Activated effector memory CD4-positive, alpha-beta T cell treated with anti-CD3 and anti-CD28 coated beads, Interleukin-2, amount 50 U/mL, for 16 hours (primary cell): ENCODE results near the gene FADD.

Experiments
- DNase-seq: peaks from one replicate; pipeline ENCODE4 v3.0.0-alpha.2; 2020

The FADD gene

GRCh38 chr11:70241709-70242108 is 38.6 kb downstream of the FADD start:
- no peak for DNase-seq

- no peak for DNase-seq
Measured at GRCh38 chr11:70242885-70243284, 39.8 kb downstream of the FADD start.

- no peak for DNase-seq
Measured at GRCh38 chr11:70243912-70244652, 41.0 kb downstream of the FADD start.

GRCh38 chr11:70244698-70245097 is 41.6 kb downstream of the FADD start:
- no peak for DNase-seq

GRCh38 chr11:70246196-70246595 is 43.1 kb downstream of the FADD start:
- no peak for DNase-seq

GRCh38 chr11:70247042-70247709 is 44.1 kb downstream of the FADD start:
- no peak for DNase-seq

- DNase-seq: no peak
Measured at GRCh38 chr11:70247710-70248072, 44.6 kb downstream of the FADD start.

GRCh38 chr11:70250876-70251658 is 48.0 kb downstream of the FADD start:
- DNase-seq: no peak

- DNase-seq: no peak
Measured at GRCh38 chr11:70251659-70252321, 48.7 kb downstream of the FADD start.

GRCh38 chr11:70252844-70253243 is 49.7 kb downstream of the FADD start:
- DNase-seq: no peak

- DNase-seq: no peak
Measured at GRCh38 chr11:70255477-70256116, 52.5 kb downstream of the FADD start.
